ENCODE measurements around the gene DLG1.

Gene DLG1

DNA sequence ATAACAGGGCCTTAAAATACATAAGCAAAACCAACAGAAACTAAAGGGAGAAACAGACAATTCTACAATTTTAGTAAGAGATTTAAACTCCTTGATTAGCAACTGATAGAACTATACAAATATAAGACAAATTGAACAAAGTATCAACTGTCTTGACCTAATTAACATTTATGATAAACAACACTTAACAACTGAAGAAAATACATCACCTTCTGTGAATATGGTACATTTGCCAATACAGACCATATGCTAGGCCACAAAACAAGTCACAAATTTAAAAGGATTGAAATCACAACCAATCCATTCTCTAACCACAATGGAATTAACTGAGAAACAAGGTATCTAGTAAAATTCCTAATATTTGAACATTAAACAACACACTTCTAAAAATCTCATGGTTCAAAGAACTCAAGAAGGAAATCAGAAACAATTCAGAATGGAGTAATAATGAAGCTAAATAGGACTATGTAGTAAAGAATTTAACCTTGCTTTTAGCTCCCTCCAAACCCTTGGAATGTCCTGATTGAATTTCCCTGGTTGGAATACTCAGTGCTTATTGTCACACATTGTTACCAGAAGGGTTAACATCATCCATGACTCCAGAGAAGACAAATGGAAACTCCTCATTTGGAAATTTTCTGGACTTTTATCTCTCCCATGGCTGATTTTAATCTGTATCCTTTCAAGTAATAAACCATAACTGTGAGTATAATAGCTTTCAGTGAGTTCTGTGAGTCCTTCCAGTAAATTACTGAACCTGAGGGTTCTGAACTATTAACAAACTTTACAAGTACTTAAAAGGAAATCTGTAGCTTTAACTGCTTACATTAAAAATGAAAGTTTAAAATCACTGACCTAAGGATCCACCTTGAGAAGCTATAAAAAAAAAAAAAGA, 88.8 kb downstream of the DLG1 start:
- no peaks in the 10 kb centered on the region for H3K36me3 ChIP-seq (ENCODE audit: control insufficient read depth, insufficient read depth, low read length)
- H3K27me3 ChIP-seq (replicated peaks; ENCODE audit: control insufficient read depth, insufficient read depth, low read length): no peaks in the 10 kb centered on the region
- TF ChIP-seq, protein P1, sequence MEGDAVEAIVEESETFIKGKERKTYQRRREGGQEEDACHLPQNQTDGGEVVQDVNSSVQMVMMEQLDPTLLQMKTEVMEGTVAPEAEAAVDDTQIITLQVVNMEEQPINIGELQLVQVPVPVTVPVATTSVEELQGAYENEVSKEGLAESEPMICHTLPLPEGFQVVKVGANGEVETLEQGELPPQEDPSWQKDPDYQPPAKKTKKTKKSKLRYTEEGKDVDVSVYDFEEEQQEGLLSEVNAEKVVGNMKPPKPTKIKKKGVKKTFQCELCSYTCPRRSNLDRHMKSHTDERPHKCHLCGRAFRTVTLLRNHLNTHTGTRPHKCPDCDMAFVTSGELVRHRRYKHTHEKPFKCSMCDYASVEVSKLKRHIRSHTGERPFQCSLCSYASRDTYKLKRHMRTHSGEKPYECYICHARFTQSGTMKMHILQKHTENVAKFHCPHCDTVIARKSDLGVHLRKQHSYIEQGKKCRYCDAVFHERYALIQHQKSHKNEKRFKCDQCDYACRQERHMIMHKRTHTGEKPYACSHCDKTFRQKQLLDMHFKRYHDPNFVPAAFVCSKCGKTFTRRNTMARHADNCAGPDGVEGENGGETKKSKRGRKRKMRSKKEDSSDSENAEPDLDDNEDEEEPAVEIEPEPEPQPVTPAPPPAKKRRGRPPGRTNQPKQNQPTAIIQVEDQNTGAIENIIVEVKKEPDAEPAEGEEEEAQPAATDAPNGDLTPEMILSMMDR (IDR thresholded peaks at IDR 0.05; ENCODE audit: insufficient read depth, low read length, poor library complexity, severe bottlenecking): no peak
- no peak overlapping the region for H3K4me3 ChIP-seq (replicated peaks; ENCODE audit: low read depth, low read length)
- no peak for DNase-seq (ENCODE audit: extremely low read depth, insufficient read length)

DNA sequence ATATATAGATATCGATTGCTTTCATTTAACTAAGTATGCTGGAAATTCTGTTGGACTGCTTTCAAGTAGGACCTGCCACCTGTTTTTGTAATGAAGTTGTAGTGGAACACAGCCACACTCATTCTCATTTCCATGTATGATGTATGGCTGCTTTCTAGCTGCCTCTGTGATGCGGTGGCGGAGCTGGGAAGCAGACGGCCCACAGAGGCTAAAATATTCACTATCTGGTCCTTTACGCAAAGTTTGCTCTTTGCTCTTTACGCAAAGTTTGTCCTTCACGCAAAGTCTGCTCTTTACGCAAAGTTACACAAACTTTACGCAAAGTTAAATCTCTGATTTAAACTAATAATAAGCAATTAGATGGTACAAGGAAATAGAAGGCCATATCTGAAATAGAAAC, 91.5 kb downstream of the DLG1 start:
- Histone ChIP-seq H3K36me3 (ENCODE audit: control insufficient read depth, insufficient read depth, low read length) (no peaks in the 10 kb centered on the region), H3K27me3 (replicated peaks; ENCODE audit: control insufficient read depth, insufficient read depth, low read length) (no peaks in the 10 kb centered on the region), H3K4me3 (replicated peaks; ENCODE audit: low read depth, low read length) (no peak overlapping the region)
- DNase-seq (ENCODE audit: extremely low read depth, insufficient read length): no peak
- TF ChIP-seq, protein P1 (IDR thresholded peaks at IDR 0.05; ENCODE audit: insufficient read depth, low read length, poor library complexity, severe bottlenecking): no peak

DNA sequence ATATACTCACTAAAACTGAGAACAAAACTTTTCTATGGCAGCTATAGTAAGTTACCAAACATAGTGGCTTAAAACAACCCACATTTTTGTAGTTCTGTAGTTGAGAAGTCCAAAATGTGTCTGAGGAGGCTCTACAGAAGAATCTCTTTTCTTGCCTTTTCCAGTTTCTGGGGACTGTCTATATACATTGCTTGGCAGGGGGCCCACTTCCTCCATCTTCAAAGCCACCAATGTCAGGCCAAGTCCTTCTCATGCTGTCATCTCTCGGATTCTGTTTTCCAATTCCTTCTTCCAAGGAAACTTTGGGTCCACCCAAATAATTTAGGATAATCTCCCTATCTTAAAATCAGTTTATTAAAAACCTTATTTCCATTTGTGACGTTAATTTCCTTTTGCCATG, 92.7 kb downstream of the DLG1 start:
- Histone ChIP-seq H3K4me3 (replicated peaks; ENCODE audit: low read depth, low read length) (no peak overlapping the region), H3K27me3 (replicated peaks; ENCODE audit: control insufficient read depth, insufficient read depth, low read length) (no peaks in the 10 kb centered on the region), H3K36me3 (ENCODE audit: control insufficient read depth, insufficient read depth, low read length) (no peaks in the 10 kb centered on the region; the same call in 1 of the 2 replicates)
- no peak for DNase-seq (ENCODE audit: extremely low read depth, insufficient read length)
- TF ChIP-seq, protein P1 (IDR thresholded peaks at IDR 0.05; ENCODE audit: insufficient read depth, low read length, poor library complexity, severe bottlenecking): no peak

DNA sequence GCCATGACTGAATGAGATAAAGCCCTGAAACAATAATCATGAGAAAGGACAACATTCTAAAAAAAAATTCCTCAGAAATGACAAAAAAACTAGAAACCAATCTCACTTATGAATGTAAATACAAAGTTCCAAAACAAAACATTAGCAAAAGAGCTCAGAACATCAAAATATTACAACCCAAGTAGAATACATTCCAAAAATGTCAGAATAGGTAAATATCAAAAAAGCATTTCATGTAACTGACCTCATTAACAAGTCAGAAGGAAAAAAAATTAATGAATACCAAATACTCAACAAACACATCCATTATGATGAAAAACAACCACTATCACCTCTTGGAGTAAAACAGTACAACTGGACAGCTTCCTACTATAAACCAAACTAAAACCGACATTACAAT, 93.1 kb downstream of the DLG1 start:
- TF ChIP-seq, protein P1 (IDR thresholded peaks at IDR 0.05; ENCODE audit: insufficient read depth, low read length, poor library complexity, severe bottlenecking): no peak
- H3K36me3 ChIP-seq (ENCODE audit: control insufficient read depth, insufficient read depth, low read length): no peaks in the 10 kb centered on the region; the same call in 1 of the 2 replicates
- no peak for DNase-seq (ENCODE audit: extremely low read depth, insufficient read length)
- H3K27me3 ChIP-seq (replicated peaks; ENCODE audit: control insufficient read depth, insufficient read depth, low read length): no peaks in the 10 kb centered on the region
- no peak overlapping the region for H3K4me3 ChIP-seq (replicated peaks; ENCODE audit: low read depth, low read length)

DNA sequence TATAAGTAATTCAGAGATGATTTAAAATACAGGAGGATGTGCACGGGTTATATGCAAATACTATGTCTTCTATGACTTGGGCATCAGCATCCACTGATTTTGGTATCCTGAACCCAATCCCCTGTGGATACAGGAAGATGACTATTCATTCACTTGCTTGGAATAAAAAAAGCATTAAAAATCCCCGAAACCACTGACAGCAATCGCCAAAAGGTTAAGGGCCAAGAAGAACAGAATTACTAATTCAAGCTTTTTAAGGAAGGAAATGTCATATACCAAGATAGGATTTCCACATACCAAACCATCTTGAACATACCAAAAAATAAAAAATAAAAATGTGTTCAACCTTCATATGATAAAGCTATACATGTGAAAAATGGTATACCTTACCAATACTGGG, 93.7 kb downstream of the DLG1 start:
- TF ChIP-seq, protein P1 (IDR thresholded peaks at IDR 0.05; ENCODE audit: insufficient read depth, low read length, poor library complexity, severe bottlenecking): no peak
- no peaks in the 10 kb centered on the region; the same call in 1 of the 2 replicates for H3K36me3 ChIP-seq (ENCODE audit: control insufficient read depth, insufficient read depth, low read length)
- H3K27me3 ChIP-seq (replicated peaks; ENCODE audit: control insufficient read depth, insufficient read depth, low read length): no peaks in the 10 kb centered on the region
- H3K4me3 ChIP-seq (replicated peaks; ENCODE audit: low read depth, low read length): no peak overlapping the region
- DNase-seq (ENCODE audit: extremely low read depth, insufficient read length): no peak

All from GM06990 (cell line).